GM12873 (cell line): ENCODE data around the gene TGFBRAP1.

Experiments
- CTCF ChIP-seq: IDR thresholded peaks from 2 replicates; pipeline ENCODE4 v1.5.1; 2012; ENCODE audit warnings: low read depth, mild to moderate bottlenecking, moderate library complexity, low read length, control low read depth; ENCODE audit not compliant: insufficient read depth; ENCODE audit errors: missing control alignments

Gene TGFBRAP1

GRCh38 chr2:105242286-105242993 is 87.1 kb downstream of the TGFBRAP1 start:
- no peak for TF ChIP-seq CTCF

GRCh38 chr2:105241443-105241842 is 88.1 kb downstream of the TGFBRAP1 start, which contains the start of gene GPR45:
TSS of gene GPR45 (plus strand) at chr2:105241743. CDS start at chr2:105241859, 116 bp downstream.
- no peak for TF ChIP-seq CTCF

GRCh38 chr2:105239924-105240323 is 89.6 kb downstream of the TGFBRAP1 start:
- no peak for TF ChIP-seq CTCF

- no peak for TF ChIP-seq CTCF
These were observed 90.8 kb downstream of the TGFBRAP1 start for GRCh38 chr2:105238664-105239240.

GRCh38 chr2:105237045-105237765 is 92.3 kb downstream of the TGFBRAP1 start:
- no peak for TF ChIP-seq CTCF

GRCh38 chr2:105236060-105236424 is 93.5 kb downstream of the TGFBRAP1 start:
- TF ChIP-seq CTCF = no peak

- TF ChIP-seq CTCF = peak; percentile 73
These were observed 94.0 kb downstream of the TGFBRAP1 start for GRCh38 chr2:105235388-105236059.
